Right cardiac atrium (tissue), 5 donors: ENCODE data around the gene UBL4B. TPM values are rescaled to one million over a fixed set of nuclear protein-coding genes. Genes with fewer than 3 reads are reported as not detected.

Source experiments
- ATAC-seq, 2 donors: fragments of 200-7000 bp; cut with Tn5 transposase; one replicate each; pipeline versions ENCODE4 v1.8.0 to v1.9.1; 2020; ENCODE audit warnings: moderate library complexity in 2 of 2, mild to moderate bottlenecking in 1 of 2
- DNase-seq, 3 donors: peaks; one replicate each; pipeline ENCODE4 v3.0.0-alpha.2; 2020
- H3K27ac ChIP-seq: one replicate; pipeline ENCODE4 v1.5.1; 2013; ENCODE audit warnings: mild to moderate bottlenecking, low read length, control low read depth, moderate library complexity
- H3K27me3 ChIP-seq: one replicate; pipeline ENCODE4 v1.6.1; 2013; ENCODE audit not compliant: control insufficient read depth, insufficient read depth
- H3K4me1 ChIP-seq: one replicate; pipeline ENCODE4 v1.6.1; 2013; ENCODE audit warnings: low read length; ENCODE audit not compliant: control insufficient read depth, insufficient read depth
- H3K4me3 ChIP-seq: one replicate; pipeline ENCODE4 v1.5.1; 2013; ENCODE audit warnings: low read length, control low read depth
- H3K9me3 ChIP-seq: one replicate; pipeline ENCODE4 v1.6.1; 2013; ENCODE audit warnings: low read length; ENCODE audit not compliant: control insufficient read depth
- WGBS: extraction: QIAGEN DNeasy Blood & Tissue Kit; methylation state at CpG from one replicate; pipeline ENCODE4 v1.1.7; 2013; 5-methylcytosine and 5-hydroxymethylcytosine counted together
- intact Hi-C, 4 donors: fragments of 100-400 bp; cut with DNase I; formaldehyde crosslinking; loops; one replicate each; pipeline versions ENCODE4 v1.11.0 to v1.14.0; 2022 to 2023
- polyA plus RNA-seq: library from polyadenylated mRNA; stranded (reverse); fragments of 200-250 nt; gene quantifications from one replicate; pipeline ENCODE4 v1.2.3, GENCODE V29; 2013
- total RNA-seq, 4 donors: library from RNA; stranded (reverse); fragmentation: NEBNext Ultra II Directional; extraction: Animal tissue kit (Norgen Biotek cat#: 25700); gene quantifications; one replicate each; pipeline ENCODE4 v1.2.1, GENCODE V29; 2021
- donor health status: healthy with polysubstance abuse.
- donor health status: DM: no; HTN: yes; CAD: no.
- donor health status: DM: no; HTN: no; CAD: no.
- donor health status: DM: no; HTN: yes; CAD: no; lungs with severe emphysema.
- donor health status: DM: yes; HTN: yes; CAD: no.

Gene UBL4B
- total and polyA plus RNA-seq, 5 donors: not detected

DNA sequence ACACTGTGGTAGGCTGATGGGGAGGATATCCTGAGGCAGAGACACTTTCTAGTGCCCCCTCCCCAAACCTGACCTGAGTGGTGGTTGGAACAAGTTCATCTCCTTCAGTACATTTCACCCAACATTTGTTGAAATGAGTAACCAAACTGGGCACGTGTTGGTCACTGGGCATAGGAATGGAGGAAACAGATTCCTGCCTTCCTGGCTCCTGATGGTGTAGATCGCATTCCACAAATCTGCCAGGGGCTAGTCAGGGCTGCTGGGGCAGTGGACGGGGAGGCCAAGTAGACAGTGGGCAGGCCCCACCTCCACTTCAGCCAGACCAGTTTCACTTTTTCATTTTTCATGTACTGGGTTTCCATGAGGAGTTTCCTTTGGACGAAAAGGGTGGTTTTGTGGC lies 25.3 kb upstream of the UBL4B start:
- intact Hi-C loops: no loop called here
- no peaks in the 10 kb centered on the region for H3K27me3 ChIP-seq
- DNase-seq: no peak

DNA sequence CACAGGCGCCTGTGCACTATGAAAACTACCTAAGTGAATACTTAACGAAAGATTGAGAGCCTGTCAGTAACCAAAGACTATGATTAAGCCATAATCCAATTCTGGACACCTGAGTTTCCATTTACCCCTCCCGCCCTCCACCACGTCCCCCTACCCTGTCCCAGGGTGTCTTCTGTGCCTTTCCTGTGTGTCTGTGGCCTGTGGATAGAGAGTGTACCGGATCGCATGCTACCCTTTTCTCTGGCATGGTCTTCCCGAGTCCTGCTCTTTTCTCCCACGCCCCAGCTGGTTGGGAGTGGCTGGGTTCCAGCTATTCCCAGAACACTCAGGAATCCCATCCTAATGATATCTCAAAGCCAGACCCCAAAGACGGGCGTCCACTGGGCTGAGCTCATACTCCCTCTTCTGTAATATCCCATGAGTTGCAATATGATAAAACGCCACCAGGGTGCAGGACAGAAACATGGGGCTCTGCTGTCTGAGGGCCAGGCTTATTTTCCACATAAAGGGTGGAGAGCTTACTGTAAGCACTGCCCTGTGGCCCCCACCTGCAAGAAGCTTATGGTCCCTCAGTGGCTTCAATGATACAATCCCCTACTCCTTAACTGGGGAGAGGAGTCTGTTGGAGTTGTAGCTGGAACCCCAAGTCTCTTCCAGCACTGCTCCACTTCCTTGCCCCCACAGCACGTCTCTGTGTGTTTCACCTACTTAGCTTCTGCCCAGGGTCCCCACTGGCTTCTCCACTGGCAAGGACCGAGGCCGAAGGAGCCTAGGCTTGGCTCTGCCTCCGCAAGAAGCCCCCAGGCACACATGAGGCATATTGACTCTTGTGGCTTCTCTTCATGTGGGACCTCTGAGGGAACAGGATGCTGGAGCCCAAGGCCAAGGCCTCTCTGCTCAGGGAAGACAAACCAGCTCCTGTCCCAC lies 24.2 kb upstream of the UBL4B start:
- no peak for DNase-seq

More for the DNA sequence above, 25.3 kb upstream of the UBL4B start:
- Histone ChIP-seq H3K27ac (no peak overlapping the region), H3K9me3 (no peaks in the 10 kb centered on the region), H3K4me1 (no peaks in the 10 kb centered on the region), H3K4me3 (no peak overlapping the region)
- ATAC-seq: no peak
- 71% methylated on average over 4 of the region's 4 CpGs for WGBS

GRCh38 chr1:110088739-110089316 lies 23.4 kb upstream of the UBL4B start:
- Histone ChIP-seq H3K27me3 (no peaks in the 10 kb centered on the region), H3K4me3 (no peak overlapping the region), H3K27ac (no peak overlapping the region), H3K9me3 (no peaks in the 10 kb centered on the region), H3K4me1 (no peaks in the 10 kb centered on the region)
- 79% methylated on average over 10 of the region's 10 CpGs for WGBS
- intact Hi-C loops: no loop called here
- DNase-seq: no peak
- ATAC-seq: no peak

More for the DNA sequence above, 24.2 kb upstream of the UBL4B start:
- Histone ChIP-seq H3K27ac (no peak overlapping the region), H3K9me3 (no peaks in the 10 kb centered on the region), H3K4me1 (no peaks in the 10 kb centered on the region), H3K27me3 (no peaks in the 10 kb centered on the region), H3K4me3 (no peak overlapping the region)
- peak; percentile 58 to 68 for ATAC-seq
- WGBS: 54% methylated on average over 15 of the region's 15 CpGs
- intact Hi-C loops: no loop called here

DNA sequence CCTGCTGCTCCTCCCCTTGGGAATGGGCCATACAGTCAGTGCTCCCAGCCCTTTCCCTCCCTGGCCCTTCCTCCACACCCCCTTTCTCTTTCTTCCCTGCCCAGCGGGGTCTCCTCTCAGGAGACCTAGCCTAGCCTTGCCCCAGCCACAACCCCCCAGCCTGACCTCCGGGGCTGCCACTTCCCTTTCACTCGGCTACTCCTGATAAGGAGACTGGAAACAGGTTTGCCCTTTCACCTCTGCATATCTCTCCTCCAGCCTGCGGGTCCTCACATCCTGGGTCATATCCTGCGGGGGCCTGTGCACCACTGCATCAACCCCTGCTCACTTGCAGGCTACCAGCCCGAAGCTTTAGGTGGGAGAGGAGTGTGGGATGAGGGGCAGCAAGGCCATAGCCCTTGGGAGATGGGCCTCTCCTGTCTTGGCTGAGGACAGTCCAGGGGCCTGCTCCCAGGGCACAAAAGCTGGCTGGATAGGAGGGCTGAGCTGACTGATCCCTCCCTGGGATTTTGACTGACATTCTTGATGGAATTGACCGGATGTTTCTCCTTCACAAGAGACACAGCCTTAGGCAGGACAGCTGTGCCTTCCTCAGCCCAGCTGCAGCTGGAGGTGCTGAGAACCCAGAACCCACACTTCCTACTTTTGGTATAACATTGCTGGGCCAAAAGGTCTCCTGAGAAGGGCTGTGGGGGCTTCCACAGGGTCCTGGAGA lies 22.5 kb upstream of the UBL4B start:
- intact Hi-C loops: no loop called here
- Histone ChIP-seq H3K4me3 (no peak overlapping the region), H3K4me1 (no peaks in the 10 kb centered on the region), H3K27ac (no peak overlapping the region), H3K27me3 (no peaks in the 10 kb centered on the region), H3K9me3 (no peaks in the 10 kb centered on the region)
- 46% methylated on average over 7 of the region's 7 CpGs for WGBS
- DNase-seq: no peak
- no peak for ATAC-seq

DNA sequence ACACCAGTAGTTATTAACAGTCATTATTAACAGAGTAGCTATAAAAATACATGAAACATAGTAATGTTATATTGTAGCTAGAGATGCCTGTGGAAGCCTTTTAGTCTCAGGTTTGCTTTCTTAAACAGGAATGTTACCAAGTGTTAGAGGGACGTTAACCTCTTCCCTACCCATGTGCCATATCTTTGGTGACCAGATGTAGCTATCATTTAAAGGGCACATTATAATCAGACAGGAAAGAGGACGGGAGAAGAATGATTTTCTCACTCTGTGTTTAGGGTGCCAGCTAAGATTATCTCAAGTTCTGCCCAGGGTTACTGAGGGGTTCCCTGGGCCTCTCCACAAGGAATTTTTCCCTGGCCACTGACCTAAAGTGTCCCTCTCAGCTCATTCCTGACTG lies 20.9 kb upstream of the UBL4B start:
- Histone ChIP-seq H3K9me3 (no peaks in the 10 kb centered on the region), H3K4me3 (no peak overlapping the region), H3K27me3 (no peaks in the 10 kb centered on the region), H3K4me1 (no peaks in the 10 kb centered on the region), H3K27ac (no peak overlapping the region)
- intact Hi-C loops: no loop called here
- no peak for ATAC-seq
- 56% methylated on average over 2 of the region's 2 CpGs for WGBS
- DNase-seq: no peak

DNA sequence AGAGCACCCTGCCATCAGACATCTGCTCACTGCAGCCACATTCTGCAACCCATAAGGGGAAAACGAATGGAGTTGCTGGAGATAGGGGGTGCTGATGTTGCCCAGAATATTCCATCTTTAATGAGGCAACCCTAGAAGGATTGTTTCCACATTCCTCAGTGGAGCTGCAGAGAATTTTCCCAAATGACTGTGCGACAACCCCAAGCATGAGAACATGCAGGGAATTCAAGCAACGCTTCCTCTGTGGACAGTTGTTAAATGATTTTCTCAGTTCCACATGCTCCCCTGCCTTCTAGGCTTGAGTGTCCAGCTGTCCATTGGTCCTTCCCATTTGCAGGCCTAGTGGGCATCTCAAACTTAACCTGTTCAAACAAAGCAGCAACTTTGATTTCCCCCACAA lies 20.5 kb upstream of the UBL4B start:
- intact Hi-C loops: no loop called here
- WGBS: 71% methylated on average over 3 of the region's 3 CpGs
- no peak for DNase-seq

GRCh38 chr1:110092991-110093390 lies 19.3 kb upstream of the UBL4B start:
- H3K27ac ChIP-seq: no peak overlapping the region
- H3K4me1 ChIP-seq: no peaks in the 10 kb centered on the region
- no peak overlapping the region for H3K4me3 ChIP-seq
- DNase-seq: no peak
- 84% methylated on average over 2 of the region's 2 CpGs for WGBS
- no peak for ATAC-seq
- intact Hi-C loops: no loop called here
- H3K27me3 ChIP-seq: no peaks in the 10 kb centered on the region
- H3K9me3 ChIP-seq: no peaks in the 10 kb centered on the region

More for the DNA sequence above, 20.5 kb upstream of the UBL4B start:
- Histone ChIP-seq H3K9me3 (no peaks in the 10 kb centered on the region), H3K27ac (no peak overlapping the region), H3K4me1 (no peaks in the 10 kb centered on the region), H3K27me3 (no peaks in the 10 kb centered on the region), H3K4me3 (no peak overlapping the region)
- no peak for ATAC-seq

DNA sequence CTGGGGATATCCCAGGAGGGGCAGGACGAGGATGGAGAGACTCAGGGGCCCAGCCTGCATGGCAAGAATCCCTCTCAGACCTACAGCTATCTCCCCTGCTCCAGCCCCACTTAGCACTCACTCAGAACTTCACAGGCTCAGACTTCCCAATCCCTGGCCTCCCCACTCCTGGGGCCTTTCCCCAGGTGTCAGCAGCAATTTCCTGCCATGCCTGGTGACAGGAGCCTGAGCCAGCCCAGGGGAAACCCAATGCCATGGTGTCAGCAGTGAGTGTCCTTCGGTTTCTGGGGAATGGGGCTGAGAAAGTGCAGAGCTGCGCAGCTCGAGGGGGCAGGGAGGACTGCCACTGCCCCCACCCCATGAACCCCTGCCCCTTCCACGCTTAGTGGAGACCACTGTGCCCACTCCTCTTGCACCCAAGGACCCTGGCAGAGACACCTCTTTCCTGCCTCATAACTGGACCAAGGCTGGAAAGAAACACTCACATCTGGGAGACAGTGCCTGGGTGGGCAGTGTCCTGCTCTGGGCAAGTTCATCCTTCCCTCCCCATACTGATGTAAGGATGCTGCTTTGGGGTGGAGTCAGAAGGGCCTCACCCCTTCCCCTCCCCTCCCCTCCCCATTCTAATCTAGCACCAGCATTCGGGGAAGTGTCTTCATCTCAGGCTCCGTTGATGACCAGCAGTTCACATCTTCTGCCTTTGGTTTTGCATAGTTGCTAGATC lies 17.1 kb upstream of the UBL4B start:
- DNase-seq: no peak
- intact Hi-C loops: no loop called here

GRCh38 chr1:110097507-110098221 lies 14.6 kb upstream of the UBL4B start:
- Histone ChIP-seq H3K27me3 (no peaks in the 10 kb centered on the region), H3K27ac (no peak overlapping the region), H3K4me3 (no peak overlapping the region), H3K9me3 (no peaks in the 10 kb centered on the region), H3K4me1 (no peaks in the 10 kb centered on the region)
- intact Hi-C loops: no loop called here
- no peak for ATAC-seq
- no peak for DNase-seq
- WGBS: 90% methylated on average over 11 of the region's 11 CpGs

More for the DNA sequence above, 17.1 kb upstream of the UBL4B start:
- WGBS: 54% methylated on average over 7 of the region's 7 CpGs
- Histone ChIP-seq H3K4me1 (no peaks in the 10 kb centered on the region), H3K27me3 (no peaks in the 10 kb centered on the region), H3K9me3 (no peaks in the 10 kb centered on the region), H3K27ac (no peak overlapping the region), H3K4me3 (no peak overlapping the region)
- ATAC-seq: no peak

GRCh38 chr1:110098222-110099026 lies 13.8 kb upstream of the UBL4B start:
- Histone ChIP-seq H3K27ac (no peak overlapping the region), H3K4me1 (no peaks in the 10 kb centered on the region), H3K4me3 (no peak overlapping the region), H3K9me3 (no peaks in the 10 kb centered on the region), H3K27me3 (no peaks in the 10 kb centered on the region)
- WGBS: 75% methylated on average over 9 of the region's 9 CpGs
- DNase-seq (no peak), ATAC-seq (no peak)
- intact Hi-C loops: no loop called here
